Prostate gland (tissue), 2 donors: Measurements from ENCODE around the gene MMP23B. TPM values are rescaled to one million over a fixed set of nuclear protein-coding genes. Genes with fewer than 3 reads are reported as not detected.

Experiments used
- DNase-seq: peaks from one replicate; pipeline ENCODE4 v3.0.0-alpha.2; 2019; ENCODE audit warnings: low spot score
- H3K27ac ChIP-seq, 2 donors: fragments of 200-600 bp; sonication (generic); 2 replicates each; pipeline ENCODE4 v1.5.1; 2017 to 2019
- H3K27me3 ChIP-seq: fragments of 200-600 bp; sonication (generic); replicated peaks from 2 replicates; pipeline ENCODE4 v1.5.1; 2019; ENCODE audit not compliant: insufficient read depth
- H3K36me3 ChIP-seq, 2 donors: fragments of 200-600 bp; sonication (generic); 1 replicate in 1 of 2; 2 replicates in 1 of 2; pipeline versions ENCODE4 v1.5.1 to v1.8.1; 2017 to 2019
- H3K4me1 ChIP-seq: fragments of 200-600 bp; sonication (generic); replicated peaks from 2 replicates; pipeline ENCODE4 v1.5.1; 2019
- H3K4me3 ChIP-seq, 2 donors: fragments of 200-600 bp; sonication (generic); 2 replicates each; pipeline ENCODE4 v1.5.1; 2017 to 2019
- H3K9me3 ChIP-seq: fragments of 200-600 bp; sonication (generic); 2 replicates; pipeline ENCODE4 v1.5.1; 2017
- POLR2A ChIP-seq: fragments of 450-650 bp; IDR thresholded peaks from one replicate; pipeline ENCODE4 v1.6.1; 2016; ENCODE audit warnings: antibody characterized with exemption, mild to moderate bottlenecking
- POLR2AphosphoS5 ChIP-seq: sonication (generic); formaldehyde crosslinking; IDR thresholded peaks from one replicate; pipeline ENCODE4 v1.6.1; 2017; ENCODE audit warnings: antibody characterized with exemption
- WGBS: methylation state at CpG from one replicate; pipeline ENCODE4 v1.1.5; 2018; 5-methylcytosine and 5-hydroxymethylcytosine counted together
- intact Hi-C: fragments of 100-400 bp; cut with DNase I; formaldehyde crosslinking; loops from one replicate; pipeline ENCODE4 v1.14.2; 2022
- total RNA-seq, 2 donors: library from RNA; depleted of rRNA; stranded (reverse); fragments of >200 nt; gene quantifications; one replicate each; pipeline ENCODE4 v1.1.0, GENCODE V29; 2016
- TF ChIP-seq, protein P1 (sequence below), 4 experiments: fragments of 200-600 bp in 2 of 4; fragments of 450-650 bp in 2 of 4; sonication (generic) in 2 of 4; IDR thresholded peaks; 1 replicate in 3 of 4; 2 replicates in 1 of 4; pipeline ENCODE4 v1.5.1; 2016 to 2019; ENCODE audit warnings: antibody characterized with exemption in 4 of 4, mild to moderate bottlenecking in 2 of 4, moderate library complexity in 2 of 4

MMP23B gene
- total RNA-seq, 2 donors from 2014 or later = 4.4 to 55.4 TPM

DNA sequence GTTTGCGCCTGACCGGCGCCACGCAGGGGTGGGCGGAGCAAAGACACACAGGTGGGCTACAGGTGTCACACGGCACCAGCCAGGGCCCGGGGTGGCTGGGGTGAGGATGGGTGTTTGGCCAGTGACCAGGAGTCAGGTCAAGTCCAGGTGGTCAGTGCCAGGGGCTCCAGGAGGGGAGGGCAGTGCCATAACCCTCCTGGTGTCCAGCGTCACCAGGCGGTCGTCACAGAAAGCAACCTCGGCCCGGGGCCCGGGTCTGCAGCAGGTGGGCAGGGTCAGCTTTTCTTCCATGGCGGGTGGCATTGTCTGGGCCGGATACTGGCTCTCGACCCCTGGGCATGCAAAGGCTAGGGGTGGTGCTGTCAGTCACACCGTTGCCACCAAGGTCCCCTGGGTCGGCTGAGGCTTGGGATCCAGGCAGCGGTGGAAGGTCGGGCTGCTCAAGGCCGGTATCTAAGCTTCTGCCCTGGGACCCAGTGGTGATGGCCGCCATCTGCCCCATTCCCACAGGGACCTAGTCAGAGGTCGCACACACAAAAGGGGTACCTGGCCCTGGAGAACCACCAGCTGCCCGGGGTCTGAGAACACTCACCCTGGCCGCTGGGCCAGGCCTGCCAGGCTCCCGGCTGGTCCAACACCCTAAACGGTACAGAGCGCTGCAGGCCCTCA is 33.8 kb upstream of the MMP23B start:
- Histone ChIP-seq H3K4me1 (no peaks in the 10 kb centered on the region), H3K9me3 (no peaks in the 10 kb centered on the region)

DNA sequence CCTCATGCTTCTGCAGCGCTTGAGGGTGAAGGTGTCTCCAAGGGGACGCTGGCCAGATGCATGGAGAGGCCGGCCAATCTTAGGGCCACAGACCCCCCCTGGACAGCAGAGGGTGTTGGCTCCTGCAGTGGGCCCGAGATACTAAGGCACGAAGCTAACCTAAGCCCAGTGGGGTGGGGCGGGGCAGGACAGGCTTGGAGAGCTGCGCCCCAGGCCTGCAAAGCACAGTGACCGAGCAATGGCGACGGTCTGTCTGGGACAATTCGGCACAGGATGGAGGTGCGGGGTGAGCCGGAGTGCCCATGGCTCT is 33.3 kb upstream of the MMP23B start:
- H3K4me3 ChIP-seq = no peak overlapping the region
- H3K36me3 ChIP-seq = no peaks in the 10 kb centered on the region
- no peak overlapping the region for H3K27ac ChIP-seq
- DNase-seq = no peak
- peaks cover 7% of the 10 kb centered on the region for H3K27me3 ChIP-seq
- TF ChIP-seq, protein P1, sequence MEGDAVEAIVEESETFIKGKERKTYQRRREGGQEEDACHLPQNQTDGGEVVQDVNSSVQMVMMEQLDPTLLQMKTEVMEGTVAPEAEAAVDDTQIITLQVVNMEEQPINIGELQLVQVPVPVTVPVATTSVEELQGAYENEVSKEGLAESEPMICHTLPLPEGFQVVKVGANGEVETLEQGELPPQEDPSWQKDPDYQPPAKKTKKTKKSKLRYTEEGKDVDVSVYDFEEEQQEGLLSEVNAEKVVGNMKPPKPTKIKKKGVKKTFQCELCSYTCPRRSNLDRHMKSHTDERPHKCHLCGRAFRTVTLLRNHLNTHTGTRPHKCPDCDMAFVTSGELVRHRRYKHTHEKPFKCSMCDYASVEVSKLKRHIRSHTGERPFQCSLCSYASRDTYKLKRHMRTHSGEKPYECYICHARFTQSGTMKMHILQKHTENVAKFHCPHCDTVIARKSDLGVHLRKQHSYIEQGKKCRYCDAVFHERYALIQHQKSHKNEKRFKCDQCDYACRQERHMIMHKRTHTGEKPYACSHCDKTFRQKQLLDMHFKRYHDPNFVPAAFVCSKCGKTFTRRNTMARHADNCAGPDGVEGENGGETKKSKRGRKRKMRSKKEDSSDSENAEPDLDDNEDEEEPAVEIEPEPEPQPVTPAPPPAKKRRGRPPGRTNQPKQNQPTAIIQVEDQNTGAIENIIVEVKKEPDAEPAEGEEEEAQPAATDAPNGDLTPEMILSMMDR (IDR thresholded peaks at IDR 0.05) = no peak
- intact Hi-C loops = no loop called here
- WGBS = 84% methylated on average over 13 of the region's 13 CpGs
- H3K4me1 ChIP-seq = no peaks in the 10 kb centered on the region
- H3K9me3 ChIP-seq = no peaks in the 10 kb centered on the region

More for the DNA sequence above, 33.8 kb upstream of the MMP23B start:
- no peak for DNase-seq
- intact Hi-C loops = no loop called here
- no peaks in the 10 kb centered on the region for H3K36me3 ChIP-seq
- no peak overlapping the region for H3K27ac ChIP-seq
- WGBS = 88% methylated on average over 27 of the region's 28 CpGs
- H3K4me3 ChIP-seq = no peak overlapping the region
- H3K27me3 ChIP-seq = peaks cover 7% of the 10 kb centered on the region
- TF ChIP-seq POLR2A (no peak), POLR2AphosphoS5 (no peak)
- TF ChIP-seq, protein P1 (IDR thresholded peaks at IDR 0.05) = no peak

DNA sequence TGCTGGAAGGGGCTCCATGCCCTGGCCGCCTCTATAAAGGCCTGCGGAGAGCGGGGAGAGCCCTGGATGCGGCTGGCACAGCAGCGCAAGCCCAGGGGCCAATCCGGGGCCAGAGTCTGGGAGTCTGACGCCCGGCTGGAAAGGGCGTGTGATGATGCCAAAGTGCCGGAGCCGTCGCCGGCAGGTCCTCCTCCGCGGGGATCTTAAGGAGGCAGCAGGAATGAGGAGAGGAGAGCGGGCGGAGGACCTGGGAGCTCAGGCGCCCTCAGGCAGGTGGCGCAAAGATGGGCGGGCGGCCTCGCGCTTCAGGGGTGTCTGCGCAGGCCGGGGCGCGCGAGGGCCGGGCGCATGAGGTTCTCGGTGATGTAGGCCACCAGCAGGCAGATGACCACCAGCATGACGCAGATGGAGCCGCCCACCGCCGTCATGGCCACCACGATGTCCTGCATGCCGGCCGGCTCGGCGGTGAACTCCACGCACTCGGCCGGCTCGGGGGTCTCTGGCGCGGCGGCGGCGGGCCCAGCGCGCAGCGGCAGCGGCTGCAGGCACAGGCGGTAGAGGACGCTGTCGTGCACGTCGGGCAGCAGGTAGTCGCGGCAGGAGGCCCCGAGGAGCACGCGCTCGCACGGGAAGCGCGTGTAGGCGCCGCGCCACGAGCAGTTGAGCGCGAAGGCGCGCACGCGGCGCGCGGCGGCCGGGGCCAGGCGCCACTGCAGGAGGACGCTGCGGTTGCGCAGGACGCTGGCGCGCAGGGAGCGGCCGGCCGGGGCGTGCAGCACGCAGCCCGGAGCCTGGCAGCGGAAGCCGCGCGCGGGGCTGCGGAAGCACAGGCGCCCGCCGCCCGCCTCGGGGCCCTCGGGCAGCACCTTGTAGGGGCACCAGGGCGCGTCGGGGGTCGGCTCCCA is 32.7 kb upstream of the MMP23B start:
- no peaks in the 10 kb centered on the region for H3K9me3 ChIP-seq
- TF ChIP-seq, protein P1 (IDR thresholded peaks at IDR 0.05) = no peak
- TF ChIP-seq POLR2AphosphoS5 (no peak), POLR2A (no peak)
- no peaks in the 10 kb centered on the region for H3K36me3 ChIP-seq
- no peak for DNase-seq
- no peak overlapping the region for H3K27ac ChIP-seq
- intact Hi-C loops = no loop called here
- peaks cover 7% of the 10 kb centered on the region for H3K27me3 ChIP-seq
- peak overlapping the region; percentile 14 to 19 for H3K4me3 ChIP-seq
- H3K4me1 ChIP-seq = no peaks in the 10 kb centered on the region
- 6% methylated on average over 46 of the region's 111 CpGs for WGBS

DNA sequence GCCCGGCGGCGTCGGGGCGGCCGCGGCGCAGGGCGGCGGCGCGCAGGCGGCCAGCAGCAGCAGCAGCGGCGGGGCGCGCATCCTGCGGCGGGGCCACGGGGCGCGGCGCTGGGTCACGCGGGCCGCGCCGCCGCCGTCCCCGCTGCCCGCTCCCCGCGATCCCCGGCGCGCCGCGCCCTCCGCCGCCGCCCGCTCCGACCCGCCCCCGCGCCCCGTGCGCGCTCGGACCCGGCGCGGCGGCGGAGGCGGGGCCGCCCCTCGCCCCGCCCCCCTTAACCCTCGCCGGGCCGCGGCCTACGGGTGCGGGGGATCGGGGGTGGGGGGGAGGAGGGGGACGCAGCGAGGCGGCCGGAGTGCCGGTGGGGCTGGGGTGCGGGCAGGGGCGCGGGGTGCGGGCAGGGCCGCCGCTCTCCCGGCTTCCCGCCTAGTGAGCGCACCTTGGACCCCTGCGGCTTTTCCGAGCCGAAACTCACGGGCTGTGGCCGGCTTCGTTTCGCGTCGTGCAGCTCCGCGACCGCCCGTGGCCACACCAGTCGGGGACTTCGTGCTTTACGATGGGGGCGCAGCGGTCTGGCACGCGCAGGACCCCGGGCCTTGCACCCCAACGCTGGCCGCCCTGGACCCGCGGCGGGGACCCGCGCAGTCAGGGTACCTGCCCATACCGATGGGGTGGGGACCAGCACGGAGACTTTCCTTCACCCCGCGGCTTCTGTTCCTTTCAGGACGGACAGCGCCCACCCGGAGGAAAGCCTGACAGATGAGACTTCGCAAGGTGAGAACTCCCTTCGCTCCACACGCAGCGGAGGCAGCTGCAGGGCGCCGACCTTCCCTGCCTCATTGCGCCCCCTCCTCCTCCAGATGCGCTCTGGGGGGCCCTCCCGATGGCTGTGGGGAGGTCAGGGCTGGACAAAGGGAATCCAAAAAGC is 31.8 kb upstream of the MMP23B start, which contains the start of gene FNDC10:
Gene FNDC10 (minus strand): TSS at position 201 of the 926 bp plus-strand sequence. CDS start 120 bp downstream, at position 81.
- H3K36me3 ChIP-seq = no peaks in the 10 kb centered on the region
- H3K27me3 ChIP-seq = peaks cover 7% of the 10 kb centered on the region
- peak within 1 kb of the TSS; percentile 14 to 30 for H3K4me3 ChIP-seq
- H3K4me1 ChIP-seq = no peaks in the 10 kb centered on the region
- no peak for TF ChIP-seq POLR2AphosphoS5
- TF ChIP-seq, protein P1 (IDR thresholded peaks at IDR 0.05) = no peak
- no peak for TF ChIP-seq POLR2A
- H3K27ac ChIP-seq = no peak within 1 kb of the TSS
- 1% methylated on average over 45 of the region's 125 CpGs for WGBS
- intact Hi-C loops = no loop called here
- no peaks in the 10 kb centered on the region for H3K9me3 ChIP-seq
- no peak for DNase-seq
